ENCODE results near the gene SEL1L3. TPM values are rescaled to one million over a fixed set of nuclear protein-coding genes. Genes with fewer than 3 reads are reported as not detected.

SEL1L3 gene
- polyA plus RNA-seq, 1 of the 3 experiments (the other 2 are of a cell fraction) = 2.2 TPM

DNA sequence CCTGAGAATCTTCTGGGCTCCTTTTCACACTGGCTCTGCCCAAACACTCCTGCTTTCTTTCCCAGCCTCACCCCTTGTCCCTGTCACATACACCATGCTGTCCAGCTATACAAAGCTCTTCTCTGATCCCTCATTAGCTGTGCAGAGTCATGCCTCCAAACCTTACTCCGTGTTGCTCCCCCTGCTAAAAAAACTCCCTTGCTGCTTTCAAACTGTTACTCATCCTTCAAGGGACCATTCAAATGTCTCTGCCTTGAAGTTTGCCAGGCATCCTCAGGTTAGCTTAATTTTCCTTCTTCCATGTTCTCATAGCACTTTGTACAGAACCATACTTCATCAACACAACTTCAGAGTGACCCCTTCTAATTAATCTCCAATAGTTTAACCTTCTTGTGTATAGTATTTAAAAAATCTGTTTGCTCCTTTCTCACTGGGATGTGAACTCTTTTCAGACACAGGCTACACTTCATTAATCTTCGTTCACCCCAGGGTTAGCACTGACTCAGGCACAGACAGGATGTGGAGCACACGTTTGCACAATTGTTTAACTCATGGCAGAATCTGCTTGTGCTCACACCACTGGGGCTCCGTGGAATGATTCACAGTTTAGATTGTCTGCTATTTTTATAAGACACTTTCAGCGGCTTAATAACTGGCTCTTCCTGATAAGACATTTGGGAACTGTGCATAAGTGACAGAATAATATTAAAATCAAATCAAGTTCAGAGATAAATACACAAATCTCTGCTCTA is 21.4 kb upstream of the SEL1L3 start:
- 19% methylated on average over 5 of the region's 5 CpGs for WGBS (ENCODE audit: low lambda C conversion rate)
- TF ChIP-seq SMC3 (IDR thresholded peaks at IDR 0.05; ENCODE audit: low read depth, low read length) = no peak
- no peak for TF ChIP-seq YY1 (IDR thresholded peaks at IDR 0.05; ENCODE audit: low read depth)
- TF ChIP-seq, protein P1, sequence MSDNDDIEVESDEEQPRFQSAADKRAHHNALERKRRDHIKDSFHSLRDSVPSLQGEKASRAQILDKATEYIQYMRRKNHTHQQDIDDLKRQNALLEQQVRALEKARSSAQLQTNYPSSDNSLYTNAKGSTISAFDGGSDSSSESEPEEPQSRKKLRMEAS (IDR thresholded peaks at IDR 0.05; ENCODE audit: low read depth) = no peak
- no peak for TF ChIP-seq EZH2phosphoT487 (IDR thresholded peaks at IDR 0.05; ENCODE audit: borderline replicate concordance, low read depth)
- TF ChIP-seq FOXM1 (IDR thresholded peaks at IDR 0.05; ENCODE audit: low read depth) = no peak
- TF ChIP-seq, protein P2, sequence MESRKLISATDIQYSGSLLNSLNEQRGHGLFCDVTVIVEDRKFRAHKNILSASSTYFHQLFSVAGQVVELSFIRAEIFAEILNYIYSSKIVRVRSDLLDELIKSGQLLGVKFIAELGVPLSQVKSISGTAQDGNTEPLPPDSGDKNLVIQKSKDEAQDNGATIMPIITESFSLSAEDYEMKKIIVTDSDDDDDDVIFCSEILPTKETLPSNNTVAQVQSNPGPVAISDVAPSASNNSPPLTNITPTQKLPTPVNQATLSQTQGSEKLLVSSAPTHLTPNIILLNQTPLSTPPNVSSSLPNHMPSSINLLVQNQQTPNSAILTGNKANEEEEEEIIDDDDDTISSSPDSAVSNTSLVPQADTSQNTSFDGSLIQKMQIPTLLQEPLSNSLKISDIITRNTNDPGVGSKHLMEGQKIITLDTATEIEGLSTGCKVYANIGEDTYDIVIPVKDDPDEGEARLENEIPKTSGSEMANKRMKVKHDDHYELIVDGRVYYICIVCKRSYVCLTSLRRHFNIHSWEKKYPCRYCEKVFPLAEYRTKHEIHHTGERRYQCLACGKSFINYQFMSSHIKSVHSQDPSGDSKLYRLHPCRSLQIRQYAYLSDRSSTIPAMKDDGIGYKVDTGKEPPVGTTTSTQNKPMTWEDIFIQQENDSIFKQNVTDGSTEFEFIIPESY (IDR thresholded peaks at IDR 0.05; ENCODE audit: borderline replicate concordance, low read depth) = no peak
- TF ChIP-seq, protein P3, sequence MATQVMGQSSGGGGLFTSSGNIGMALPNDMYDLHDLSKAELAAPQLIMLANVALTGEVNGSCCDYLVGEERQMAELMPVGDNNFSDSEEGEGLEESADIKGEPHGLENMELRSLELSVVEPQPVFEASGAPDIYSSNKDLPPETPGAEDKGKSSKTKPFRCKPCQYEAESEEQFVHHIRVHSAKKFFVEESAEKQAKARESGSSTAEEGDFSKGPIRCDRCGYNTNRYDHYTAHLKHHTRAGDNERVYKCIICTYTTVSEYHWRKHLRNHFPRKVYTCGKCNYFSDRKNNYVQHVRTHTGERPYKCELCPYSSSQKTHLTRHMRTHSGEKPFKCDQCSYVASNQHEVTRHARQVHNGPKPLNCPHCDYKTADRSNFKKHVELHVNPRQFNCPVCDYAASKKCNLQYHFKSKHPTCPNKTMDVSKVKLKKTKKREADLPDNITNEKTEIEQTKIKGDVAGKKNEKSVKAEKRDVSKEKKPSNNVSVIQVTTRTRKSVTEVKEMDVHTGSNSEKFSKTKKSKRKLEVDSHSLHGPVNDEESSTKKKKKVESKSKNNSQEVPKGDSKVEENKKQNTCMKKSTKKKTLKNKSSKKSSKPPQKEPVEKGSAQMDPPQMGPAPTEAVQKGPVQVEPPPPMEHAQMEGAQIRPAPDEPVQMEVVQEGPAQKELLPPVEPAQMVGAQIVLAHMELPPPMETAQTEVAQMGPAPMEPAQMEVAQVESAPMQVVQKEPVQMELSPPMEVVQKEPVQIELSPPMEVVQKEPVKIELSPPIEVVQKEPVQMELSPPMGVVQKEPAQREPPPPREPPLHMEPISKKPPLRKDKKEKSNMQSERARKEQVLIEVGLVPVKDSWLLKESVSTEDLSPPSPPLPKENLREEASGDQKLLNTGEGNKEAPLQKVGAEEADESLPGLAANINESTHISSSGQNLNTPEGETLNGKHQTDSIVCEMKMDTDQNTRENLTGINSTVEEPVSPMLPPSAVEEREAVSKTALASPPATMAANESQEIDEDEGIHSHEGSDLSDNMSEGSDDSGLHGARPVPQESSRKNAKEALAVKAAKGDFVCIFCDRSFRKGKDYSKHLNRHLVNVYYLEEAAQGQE (IDR thresholded peaks at IDR 0.05; ENCODE audit: low read depth, low read length) = no peak
- TF ChIP-seq NFIC (IDR thresholded peaks at IDR 0.05; ENCODE audit: borderline replicate concordance) = no peak
- no peak for TF ChIP-seq MEF2A (IDR thresholded peaks at IDR 0.05; ENCODE audit: borderline replicate concordance, low read depth)
- no peak for TF ChIP-seq RAD21 (IDR thresholded peaks at IDR 0.05; ENCODE audit: low read length)
- TF ChIP-seq RXRA (IDR thresholded peaks at IDR 0.05; ENCODE audit: borderline replicate concordance, low read depth) = no peak
- no peak for DNase-seq
- Histone ChIP-seq H3K9me3 (no peaks in the 10 kb centered on the region), H2AFZ (ENCODE audit: low read depth) (peak overlapping the region; percentile 23; the same call in 1 of the 2 replicates), H3K27me3 (ENCODE audit: insufficient read depth) (no peaks in the 10 kb centered on the region), H3K4me1 (ENCODE audit: control insufficient read depth in 1 of 2, insufficient read depth in 2 of 2, low read depth in 1 of 2, low read length in 1 of 2) (peaks cover 9 to 11% of the 10 kb centered on the region in 2 experiments; a peak in 3 of 4 replicates), H3K9ac (no peak overlapping the region), H3K4me3 (ENCODE audit: low read depth in 2 of 2, low read length in 1 of 2) (no peak overlapping the region), H3K9me2 (no peaks in the 10 kb centered on the region), H3K4me2 (peak overlapping the region; percentile 26; the same call in 1 of the 2 replicates), H3F3A (replicated peaks; ENCODE audit: insufficient read depth) (no peaks in the 10 kb centered on the region), H3K27ac (ENCODE audit: low read depth in 2 of 2, low read length in 1 of 2) (peak overlapping the region in 1 of 2 experiments; percentile 18; a peak in 1 of 4 replicates), H4K20me1 (ENCODE audit: insufficient read depth) (no peaks in the 10 kb centered on the region), H3K79me2 (ENCODE audit: insufficient read depth) (no peaks in the 10 kb centered on the region), H3K36me3 (replicated peaks in 1 of 2; ENCODE audit: control insufficient read depth in 1 of 2, insufficient read depth in 2 of 2, low read length in 1 of 2) (no peaks in the 10 kb centered on the region)
- ChIA-PET CTCF (interaction anchor here (0.9 to 1.1 kb wide), 2 partner anchors 9 to 23 kb away, joined by 3 to 4 read pairs; no protein-coding TSS in a partner anchor), POLR2A (no interaction called here)
